ENCODE data around the gene CELF2. TPM values are rescaled to one million over a fixed set of nuclear protein-coding genes. Genes with fewer than 3 reads are reported as not detected.

Gene CELF2
- polyA plus RNA-seq, 1 experiment = 24.7 TPM

DNA sequence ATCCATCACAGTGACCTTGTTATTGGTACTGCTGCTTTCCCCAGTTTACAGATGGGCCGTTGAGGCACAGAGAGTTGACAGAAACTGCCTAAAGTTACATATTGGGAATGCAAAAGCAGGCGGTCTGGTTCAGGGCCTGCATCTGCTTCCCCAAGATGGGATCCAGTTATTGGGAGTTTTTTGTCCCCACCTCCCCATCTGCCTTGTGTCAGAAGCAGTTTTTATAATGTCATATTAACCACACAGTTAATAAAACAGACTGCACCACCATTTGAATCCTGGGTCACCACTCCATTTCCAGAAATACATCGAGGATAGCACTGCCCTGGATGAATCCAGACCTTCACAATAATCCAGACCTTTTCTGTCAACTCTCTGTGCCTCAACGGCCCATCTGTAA is 67.9 kb downstream of the CELF2 start:
- H3K9me3 ChIP-seq (ENCODE audit: control insufficient read depth, insufficient read depth, low read length) = no peaks in the 10 kb centered on the region
- no peaks in the 10 kb centered on the region for H3K27me3 ChIP-seq (ENCODE audit: control insufficient read depth, insufficient read depth, low read length)
- no peak for DNase-seq (ENCODE audit: low read depth, low spot score)
- no peak overlapping the region for H3K4me3 ChIP-seq (ENCODE audit: low read depth, low read length)
- ChIA-PET POLR2A (no interaction called here), CTCF (no interaction called here)
- TF ChIP-seq, protein P1, sequence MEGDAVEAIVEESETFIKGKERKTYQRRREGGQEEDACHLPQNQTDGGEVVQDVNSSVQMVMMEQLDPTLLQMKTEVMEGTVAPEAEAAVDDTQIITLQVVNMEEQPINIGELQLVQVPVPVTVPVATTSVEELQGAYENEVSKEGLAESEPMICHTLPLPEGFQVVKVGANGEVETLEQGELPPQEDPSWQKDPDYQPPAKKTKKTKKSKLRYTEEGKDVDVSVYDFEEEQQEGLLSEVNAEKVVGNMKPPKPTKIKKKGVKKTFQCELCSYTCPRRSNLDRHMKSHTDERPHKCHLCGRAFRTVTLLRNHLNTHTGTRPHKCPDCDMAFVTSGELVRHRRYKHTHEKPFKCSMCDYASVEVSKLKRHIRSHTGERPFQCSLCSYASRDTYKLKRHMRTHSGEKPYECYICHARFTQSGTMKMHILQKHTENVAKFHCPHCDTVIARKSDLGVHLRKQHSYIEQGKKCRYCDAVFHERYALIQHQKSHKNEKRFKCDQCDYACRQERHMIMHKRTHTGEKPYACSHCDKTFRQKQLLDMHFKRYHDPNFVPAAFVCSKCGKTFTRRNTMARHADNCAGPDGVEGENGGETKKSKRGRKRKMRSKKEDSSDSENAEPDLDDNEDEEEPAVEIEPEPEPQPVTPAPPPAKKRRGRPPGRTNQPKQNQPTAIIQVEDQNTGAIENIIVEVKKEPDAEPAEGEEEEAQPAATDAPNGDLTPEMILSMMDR (IDR thresholded peaks at IDR 0.05; ENCODE audit: low read depth, low read length) = no peak
- no peak overlapping the region for H3K27ac ChIP-seq (ENCODE audit: low read depth, low read length)

DNA sequence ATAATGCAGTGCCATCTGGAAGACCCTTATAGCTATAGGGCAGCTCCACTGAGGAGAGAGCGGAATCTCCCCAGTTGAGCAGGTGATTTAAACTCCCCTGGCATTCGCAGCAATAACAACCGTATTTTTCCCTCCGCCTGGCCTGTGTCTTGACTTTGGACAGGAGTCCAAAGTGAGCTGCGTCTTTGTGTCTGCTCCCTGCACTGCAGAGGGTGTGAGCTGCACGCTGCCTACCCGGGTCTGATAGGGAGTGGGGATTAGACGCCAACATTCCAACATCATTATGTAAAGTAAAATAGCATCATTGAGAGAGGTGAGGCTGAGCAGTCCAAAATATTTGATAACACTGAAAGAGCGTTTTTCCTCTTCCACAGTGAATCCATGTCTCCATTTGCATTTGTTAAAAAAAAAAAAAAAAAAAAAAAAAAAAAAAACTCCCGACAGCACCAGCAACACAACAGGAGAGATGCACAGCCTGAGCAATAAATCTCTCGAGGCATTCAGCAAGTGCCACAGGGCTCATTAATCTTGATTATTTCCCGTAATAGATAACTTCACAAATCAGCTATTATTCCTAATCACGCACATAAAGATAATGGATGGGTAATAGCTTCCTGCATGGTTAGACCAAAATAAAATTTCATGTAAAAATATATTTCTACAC is 68.6 kb downstream of the CELF2 start:
- no peak overlapping the region for H3K4me3 ChIP-seq (ENCODE audit: low read depth, low read length)
- TF ChIP-seq, protein P1 (IDR thresholded peaks at IDR 0.05; ENCODE audit: low read depth, low read length) = no peak
- CTCF ChIA-PET = no interaction called here
- no peaks in the 10 kb centered on the region for H3K9me3 ChIP-seq (ENCODE audit: control insufficient read depth, insufficient read depth, low read length)
- DNase-seq (ENCODE audit: low read depth, low spot score) = no peak
- H3K27ac ChIP-seq (ENCODE audit: low read depth, low read length) = no peak overlapping the region
- POLR2A ChIA-PET = no interaction called here
- no peaks in the 10 kb centered on the region for H3K27me3 ChIP-seq (ENCODE audit: control insufficient read depth, insufficient read depth, low read length)

DNA sequence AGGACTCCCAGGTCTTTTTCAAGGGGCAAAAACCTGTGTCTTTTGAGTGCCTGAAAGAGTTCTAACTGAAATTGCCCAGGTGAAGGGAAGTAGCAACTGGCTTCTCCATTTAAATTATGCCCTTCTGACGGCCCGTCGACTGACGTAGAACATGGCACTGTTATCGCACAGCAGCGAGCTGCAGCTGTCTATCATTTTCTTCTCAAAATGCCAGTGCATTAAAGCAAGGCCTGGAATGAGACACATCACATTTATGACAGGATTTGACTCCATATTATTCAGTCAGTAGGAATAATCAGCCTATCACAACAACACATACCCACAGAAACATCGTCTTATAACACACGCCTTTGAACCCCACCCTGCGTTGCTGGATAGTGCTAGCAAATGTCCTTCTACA is 69.7 kb downstream of the CELF2 start:
- Histone ChIP-seq H3K9me3 (ENCODE audit: control insufficient read depth, insufficient read depth, low read length) (no peaks in the 10 kb centered on the region), H3K4me3 (ENCODE audit: low read depth, low read length) (no peak overlapping the region), H3K27me3 (ENCODE audit: control insufficient read depth, insufficient read depth, low read length) (no peaks in the 10 kb centered on the region), H3K27ac (ENCODE audit: low read depth, low read length) (no peak overlapping the region)
- DNase-seq (ENCODE audit: low read depth, low spot score) = no peak
- ChIA-PET CTCF (no interaction called here), POLR2A (no interaction called here)
- TF ChIP-seq, protein P1 (IDR thresholded peaks at IDR 0.05; ENCODE audit: low read depth, low read length) = no peak

DNA sequence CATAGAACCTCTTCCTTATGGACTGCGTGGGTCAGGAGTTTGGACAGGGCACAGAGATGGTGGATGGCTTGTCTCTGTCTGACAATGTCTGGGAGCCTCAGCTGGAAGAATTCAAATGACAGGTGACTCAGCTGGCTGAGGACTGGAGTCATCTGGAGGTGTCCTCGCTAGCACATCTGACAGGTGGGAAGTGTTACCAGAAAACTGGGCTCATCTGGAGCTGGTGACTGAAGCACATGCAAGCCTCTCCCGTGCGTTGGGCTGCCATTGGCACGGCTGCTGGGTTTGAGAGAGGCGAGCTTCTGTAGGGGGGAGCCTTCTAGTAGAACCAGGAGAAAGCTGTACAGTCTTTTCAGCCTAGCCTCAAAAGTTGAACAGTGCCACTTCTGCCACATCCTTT is 71.0 kb downstream of the CELF2 start:
- CTCF ChIA-PET = no interaction called here

DNA sequence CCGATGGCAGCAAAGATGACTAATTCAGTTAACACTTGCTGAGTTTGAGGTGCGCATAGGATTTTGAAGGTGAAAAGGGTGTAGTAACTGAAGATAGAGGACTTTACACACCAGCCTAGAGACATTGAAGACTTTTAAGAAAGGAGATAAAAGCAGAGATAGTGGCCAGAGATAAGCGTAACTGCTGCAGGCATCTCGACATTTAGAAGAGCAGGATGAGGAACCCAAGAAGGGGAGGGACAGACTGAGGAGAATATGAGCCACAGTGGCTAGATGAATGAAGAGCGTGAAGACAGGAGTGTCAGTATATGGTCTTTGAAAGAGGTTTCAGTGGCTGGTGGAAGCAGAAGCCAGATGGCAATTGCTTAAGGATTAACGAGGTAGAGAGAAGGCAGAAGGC is 71.6 kb downstream of the CELF2 start:
- POLR2A ChIA-PET = no interaction called here
- Histone ChIP-seq H3K27ac (ENCODE audit: low read depth, low read length) (no peak overlapping the region), H3K4me3 (ENCODE audit: low read depth, low read length) (no peak overlapping the region), H3K9me3 (ENCODE audit: control insufficient read depth, insufficient read depth, low read length) (no peaks in the 10 kb centered on the region), H3K27me3 (ENCODE audit: control insufficient read depth, insufficient read depth, low read length) (no peaks in the 10 kb centered on the region)
- CTCF ChIA-PET = no interaction called here
- TF ChIP-seq, protein P1 (IDR thresholded peaks at IDR 0.05; ENCODE audit: low read depth, low read length) = no peak
- no peak for DNase-seq (ENCODE audit: low read depth, low spot score)

More for the DNA sequence above, 71.0 kb downstream of the CELF2 start:
- DNase-seq (ENCODE audit: low read depth, low spot score) = no peak
- Histone ChIP-seq H3K27ac (ENCODE audit: low read depth, low read length) (no peak overlapping the region), H3K4me3 (ENCODE audit: low read depth, low read length) (no peak overlapping the region), H3K27me3 (ENCODE audit: control insufficient read depth, insufficient read depth, low read length) (no peaks in the 10 kb centered on the region), H3K9me3 (ENCODE audit: control insufficient read depth, insufficient read depth, low read length) (no peaks in the 10 kb centered on the region)
- POLR2A ChIA-PET = no interaction called here
- TF ChIP-seq, protein P1 (IDR thresholded peaks at IDR 0.05; ENCODE audit: low read depth, low read length) = no peak

Data from AG04450 (cell line).